NCI-H1105 (cell line): ENCODE results near the gene CCSER2.
"Not testable (repeated sequence)": the region's sequence is repeated elsewhere in the genome, so short reads cannot be mapped to it uniquely, and the experiment has no call there.

ENCODE experiments used
- DNase-seq: peaks from one replicate; lab custom pipeline; 2025; lab: John Stamatoyannopoulos, UW

Gene CCSER2

GRCh38 chr10:84344526-84344925 lies 16.1 kb downstream of the CCSER2 start:
- DNase-seq = no peak

GRCh38 chr10:84347575-84348002 lies 19.2 kb downstream of the CCSER2 start:
- not testable (repeated sequence) for DNase-seq

- no peak for DNase-seq
Observed at GRCh38 chr10:84348447-84348846, 20.1 kb downstream of the CCSER2 start.

- no peak for DNase-seq
Observed at GRCh38 chr10:84348860-84349259, 20.5 kb downstream of the CCSER2 start.

- no peak for DNase-seq
Observed at GRCh38 chr10:84352251-84352842, 24.0 kb downstream of the CCSER2 start.

GRCh38 chr10:84353052-84353803 lies 24.8 kb downstream of the CCSER2 start:
- no peak for DNase-seq

- DNase-seq = no peak
Observed at GRCh38 chr10:84354623-84355022, 26.2 kb downstream of the CCSER2 start.

- DNase-seq = no peak
Observed at GRCh38 chr10:84355106-84355505, 26.7 kb downstream of the CCSER2 start.

- no peak for DNase-seq
Observed at GRCh38 chr10:84356928-84357327, 28.5 kb downstream of the CCSER2 start.

- no peak for DNase-seq
Observed at GRCh38 chr10:84358743-84359142, 30.4 kb downstream of the CCSER2 start.

GRCh38 chr10:84360637-84361365 lies 32.4 kb downstream of the CCSER2 start:
- DNase-seq = no peak

- DNase-seq = no peak
Observed at GRCh38 chr10:84365335-84365881, 37.0 kb downstream of the CCSER2 start.

- DNase-seq = no peak
Observed at GRCh38 chr10:84366041-84366440, 37.7 kb downstream of the CCSER2 start.

GRCh38 chr10:84367256-84367655 lies 38.9 kb downstream of the CCSER2 start:
- no peak for DNase-seq

GRCh38 chr10:84368828-84369227 lies 40.4 kb downstream of the CCSER2 start:
- DNase-seq = no peak

GRCh38 chr10:84370283-84370682 lies 41.9 kb downstream of the CCSER2 start:
- DNase-seq = no peak

- DNase-seq = no peak
Observed at GRCh38 chr10:84371944-84372343, 43.6 kb downstream of the CCSER2 start.

GRCh38 chr10:84373000-84373399 lies 44.6 kb downstream of the CCSER2 start:
- DNase-seq = no peak

- no peak for DNase-seq
Observed at GRCh38 chr10:84374455-84374854, 46.1 kb downstream of the CCSER2 start.

- DNase-seq = peak; percentile 18
Observed at GRCh38 chr10:84375011-84375410, 46.6 kb downstream of the CCSER2 start.

GRCh38 chr10:84375881-84376280 lies 47.5 kb downstream of the CCSER2 start:
- no peak for DNase-seq

GRCh38 chr10:84388148-84388547 lies 59.8 kb downstream of the CCSER2 start:
- no peak for DNase-seq

GRCh38 chr10:84390364-84390763 lies 62.0 kb downstream of the CCSER2 start:
- DNase-seq = no peak
